SK-N-MC (cell line): Measurements from ENCODE around the gene ERBB4.

Experiments
- EZH2 ChIP-seq: fragments of 200-600 bp; sonication (generic); IDR thresholded peaks from one replicate; pipeline ENCODE4 v1.6.1; 2017; ENCODE audit warnings: antibody characterized with exemption
- FOXP2 ChIP-seq: optimal IDR thresholded peaks from 2 replicates; pipeline ENCODE3; 2011; ENCODE audit warnings: mild to moderate bottlenecking, moderate library complexity; ENCODE audit not compliant: insufficient read depth; ENCODE audit errors: extremely low read length, control extremely low read depth
- POLR2AphosphoS5 ChIP-seq: IDR thresholded peaks from 2 replicates; pipeline ENCODE4 v1.6.1; 2012; ENCODE audit warnings: mild to moderate bottlenecking, low read depth, low read length, borderline replicate concordance

DNA sequence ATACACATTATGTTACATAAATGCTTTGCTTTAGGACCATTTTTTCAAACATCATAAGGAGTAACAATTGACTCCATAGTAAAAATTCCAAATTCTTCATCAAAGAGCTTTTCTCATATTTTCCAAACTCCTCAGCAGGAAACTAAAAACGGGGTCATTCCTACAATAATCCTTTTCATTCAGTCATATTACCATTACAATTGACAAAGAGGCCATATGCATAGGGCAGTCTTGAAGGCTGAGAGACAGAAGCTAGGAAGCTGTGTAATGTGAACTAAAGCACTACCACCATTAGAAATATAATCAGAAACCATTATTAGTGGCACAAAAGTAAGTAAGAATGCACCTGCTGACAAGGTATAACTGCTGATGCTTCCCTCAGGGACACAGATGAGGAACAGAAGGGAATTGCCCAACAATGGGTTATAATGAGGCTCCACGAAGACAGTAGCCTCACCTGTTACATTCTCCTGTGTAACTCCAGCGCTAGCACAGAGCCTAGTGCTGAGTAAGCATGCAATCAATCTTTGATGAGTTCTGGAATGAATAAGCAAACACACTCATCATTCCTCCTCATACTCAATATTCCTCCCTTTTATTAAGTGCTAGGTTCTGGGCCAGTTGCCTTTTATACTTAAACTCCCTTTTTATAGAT lies 1039.9 kb downstream of the ERBB4 start:
- no peak for TF ChIP-seq EZH2
- no peak for TF ChIP-seq POLR2AphosphoS5
- no peak for TF ChIP-seq FOXP2
